LNCaP clone FGC (cell line): ENCODE data around the gene RNU7-1.

Experiments used
- DNase-seq: peaks from one replicate; pipeline ENCODE4 v3.0.0-alpha.2; 2011; ENCODE audit warnings: low read depth
- H3K4me3 ChIP-seq: 2 replicates; pipeline ENCODE4 v1.5.1; 2011; ENCODE audit warnings: mild to moderate bottlenecking, low read depth, low read length, control low read depth
- CTCF ChIP-seq: IDR thresholded peaks from 2 replicates; pipeline ENCODE4 v1.5.1; 2012; ENCODE audit warnings: mild to moderate bottlenecking; ENCODE audit not compliant: control insufficient read depth, insufficient read depth; ENCODE audit errors: extremely low read depth

The RNU7-1 gene

GRCh38 chr12:6921539-6921938 lies 22.1 kb upstream of the RNU7-1 start:
- H3K4me3 ChIP-seq = no peak overlapping the region
- no peak for TF ChIP-seq CTCF
- DNase-seq = no peak

GRCh38 chr12:6921996-6922946 lies 21.3 kb upstream of the RNU7-1 start:
- TF ChIP-seq CTCF = no peak
- no peak for DNase-seq
- H3K4me3 ChIP-seq = no peak overlapping the region

GRCh38 chr12:6923003-6923732 lies 20.4 kb upstream of the RNU7-1 start:
- no peak overlapping the region for H3K4me3 ChIP-seq
- TF ChIP-seq CTCF = no peak
- no peak for DNase-seq

- no peak overlapping the region for H3K4me3 ChIP-seq
- no peak for TF ChIP-seq CTCF
- DNase-seq = no peak
These were observed 19.8 kb upstream of the RNU7-1 start for GRCh38 chr12:6923851-6924250.

GRCh38 chr12:6925239-6925539 lies 18.4 kb upstream of the RNU7-1 start:
- no peak for TF ChIP-seq CTCF
- no peak for DNase-seq
- H3K4me3 ChIP-seq = peak overlapping the region; percentile 68; the same call in 1 of the 2 replicates

GRCh38 chr12:6925540-6926279 lies 17.9 kb upstream of the RNU7-1 start:
- H3K4me3 ChIP-seq = peak overlapping the region; percentile 68
- no peak for TF ChIP-seq CTCF
- peak; percentile 96 for DNase-seq
